ENCODE results near the gene MCRS1.

MCRS1 gene

GRCh38 chr12:49549735-49550692 lies 17.9 kb downstream of the MCRS1 start:
- Histone ChIP-seq H4K20me1 (peaks cover 0 to 6% (median 0%) of the 10 kb centered on the region in 11 experiments; a peak in 2 of 22 replicates), H3K4me2 (peak overlapping the region in 3 of 11 experiments; percentile 65 to 80 (median 75); a peak in 5 of 22 replicates), H3K27ac (no peak overlapping the region), H3K27me3 (peaks cover 27 to 47% (median 37%) of the 10 kb centered on the region in 11 experiments), H3K4me3 (no peak overlapping the region), H3K36me3 (no peaks in the 10 kb centered on the region), H3K9me3 (replicated peaks in 1 of 11) (no peaks in the 10 kb centered on the region), H3K4me1 (peaks cover 10 to 46% (median 37%) of the 10 kb centered on the region in 10 experiments; a peak in 19 of 20 replicates), H3K9ac (no peak overlapping the region; a peak in 1 of 22 replicates)
- TF ChIP-seq Cebpa-rat (IDR thresholded peaks at IDR 0.05), result no peak

GRCh38 chr12:49548822-49549648 lies 18.9 kb downstream of the MCRS1 start:
- no peak for TF ChIP-seq Cebpa-rat (IDR thresholded peaks at IDR 0.05)

GRCh38 chr12:49548481-49548821 lies 19.5 kb downstream of the MCRS1 start:
- no peaks in the 10 kb centered on the region for H3K9me3 ChIP-seq (replicated peaks in 1 of 11)
- peak overlapping the region in 4 of 11 experiments; percentile 5 to 41 (median 24); a peak in 2 of 22 replicates for H3K9ac ChIP-seq
- peaks cover 27 to 51% (median 37%) of the 10 kb centered on the region in 11 experiments for H3K27me3 ChIP-seq
- H3K27ac ChIP-seq, result no peak overlapping the region
- peaks cover 10 to 39% (median 29%) of the 10 kb centered on the region in 10 experiments; a peak in 19 of 20 replicates for H3K4me1 ChIP-seq
- peaks cover 0 to 11% (median 0%) of the 10 kb centered on the region in 11 experiments; a peak in 1 of 22 replicates for H4K20me1 ChIP-seq
- peak overlapping the region in 6 of 10 experiments; percentile 5 to 46 (median 35); a peak in 8 of 20 replicates for H3K4me3 ChIP-seq
- no peak for TF ChIP-seq Cebpa-rat (IDR thresholded peaks at IDR 0.05)
- no peaks in the 10 kb centered on the region for H3K36me3 ChIP-seq
- H3K4me2 ChIP-seq, result peak overlapping the region; percentile 42 to 82 (median 75)

More at GRCh38 chr12:49548822-49549648, 18.9 kb downstream of the MCRS1 start:
- no peak overlapping the region for H3K27ac ChIP-seq
- peaks cover 0 to 11% (median 0%) of the 10 kb centered on the region in 11 experiments; a peak in 1 of 22 replicates for H4K20me1 ChIP-seq
- peak overlapping the region; percentile 42 to 82 (median 75) for H3K4me2 ChIP-seq
- peak overlapping the region in 4 of 11 experiments; percentile 5 to 41 (median 24); a peak in 2 of 22 replicates for H3K9ac ChIP-seq
- peaks cover 10 to 41% (median 31%) of the 10 kb centered on the region in 10 experiments; a peak in 19 of 20 replicates for H3K4me1 ChIP-seq
- H3K4me3 ChIP-seq, result peak overlapping the region in 6 of 10 experiments; percentile 5 to 46 (median 35); a peak in 9 of 20 replicates
- H3K9me3 ChIP-seq (replicated peaks in 1 of 11), result no peaks in the 10 kb centered on the region
- peaks cover 27 to 51% (median 37%) of the 10 kb centered on the region in 11 experiments for H3K27me3 ChIP-seq
- H3K36me3 ChIP-seq, result no peaks in the 10 kb centered on the region

DNA sequence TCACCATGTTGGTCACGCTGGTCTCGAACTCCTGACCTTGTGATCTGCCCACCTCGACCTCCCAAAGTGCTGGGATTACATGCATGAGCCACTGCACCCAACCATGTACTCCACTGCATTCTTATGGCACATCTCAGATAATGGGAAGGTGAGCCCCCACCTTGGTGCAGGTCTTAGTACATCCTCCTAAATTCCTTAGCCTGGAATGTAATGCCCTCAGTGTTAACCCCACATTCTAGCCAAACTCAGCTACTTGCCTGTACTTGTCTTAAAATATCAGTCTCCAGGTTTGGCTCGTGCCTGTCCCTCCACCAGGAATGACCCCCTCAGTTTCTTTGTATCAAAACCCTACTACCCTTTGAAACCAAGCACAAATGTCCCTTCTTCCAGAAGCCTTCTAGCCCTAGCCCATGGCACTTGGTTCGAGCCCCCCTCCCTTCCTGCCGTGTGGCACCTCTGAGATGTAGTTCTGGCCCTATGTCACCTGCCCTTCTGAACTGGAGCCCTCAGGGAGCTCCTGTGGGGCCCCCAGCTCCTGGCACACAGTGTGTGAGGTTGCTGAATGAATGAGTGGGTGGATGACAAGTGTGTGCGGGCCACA lies 20.8 kb downstream of the MCRS1 start:
- Histone ChIP-seq H3K27me3 (peaks cover 27 to 57% (median 38%) of the 10 kb centered on the region in 11 experiments), H3K4me3 (no peak overlapping the region), H3K27ac (no peak overlapping the region), H4K20me1 (peaks cover 0 to 11% (median 0%) of the 10 kb centered on the region in 11 experiments; a peak in 2 of 22 replicates), H3K36me3 (no peaks in the 10 kb centered on the region), H3K4me2 (no peak overlapping the region), H3K9ac (no peak overlapping the region), H3K9me3 (replicated peaks in 1 of 11) (no peaks in the 10 kb centered on the region), H3K4me1 (peaks cover 10 to 35% (median 25%) of the 10 kb centered on the region in 10 experiments; a peak in 19 of 20 replicates)
- no peak for TF ChIP-seq Cebpa-rat (IDR thresholded peaks at IDR 0.05)

GRCh38 chr12:49546481-49546880 lies 21.5 kb downstream of the MCRS1 start:
- H3K27ac ChIP-seq, result no peak overlapping the region
- peaks cover 28 to 64% (median 45%) of the 10 kb centered on the region in 11 experiments for H3K27me3 ChIP-seq
- TF ChIP-seq Cebpa-rat (IDR thresholded peaks at IDR 0.05), result no peak

DNA sequence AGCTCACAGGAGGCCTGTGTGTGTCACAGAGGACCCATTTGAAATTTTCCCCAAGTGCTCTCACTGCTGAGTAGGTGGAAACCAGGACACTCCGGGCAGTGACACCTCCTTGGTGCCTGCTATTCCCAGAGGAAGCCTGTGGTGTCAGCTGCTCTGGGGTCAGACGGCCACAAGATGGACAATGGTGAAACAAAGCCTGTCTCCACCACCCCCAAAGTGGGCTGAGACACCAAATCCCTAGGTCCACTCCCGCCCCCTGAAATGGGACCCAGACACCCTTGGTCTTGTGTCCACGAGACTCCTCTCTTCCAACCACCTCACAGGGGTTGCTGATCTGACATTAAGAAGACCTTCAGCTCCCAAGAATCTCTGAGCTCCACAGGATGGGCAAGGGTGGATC lies 22.1 kb downstream of the MCRS1 start:
- H3K27me3 ChIP-seq, result peaks cover 32 to 70% (median 52%) of the 10 kb centered on the region in 11 experiments
- H3K4me3 ChIP-seq, result no peak overlapping the region
- no peaks in the 10 kb centered on the region for H3K9me3 ChIP-seq (replicated peaks in 1 of 11)

More at GRCh38 chr12:49546481-49546880, 21.5 kb downstream of the MCRS1 start:
- H3K9me3 ChIP-seq (replicated peaks in 1 of 11), result no peaks in the 10 kb centered on the region
- peaks cover 0 to 11% (median 0%) of the 10 kb centered on the region in 11 experiments; a peak in 2 of 22 replicates for H4K20me1 ChIP-seq
- H3K9ac ChIP-seq, result no peak overlapping the region
- H3K4me1 ChIP-seq, result peaks cover 10 to 28% (median 18%) of the 10 kb centered on the region in 10 experiments; a peak in 19 of 20 replicates
- H3K4me3 ChIP-seq, result no peak overlapping the region
- H3K36me3 ChIP-seq, result no peaks in the 10 kb centered on the region
- H3K4me2 ChIP-seq, result no peak overlapping the region

DNA sequence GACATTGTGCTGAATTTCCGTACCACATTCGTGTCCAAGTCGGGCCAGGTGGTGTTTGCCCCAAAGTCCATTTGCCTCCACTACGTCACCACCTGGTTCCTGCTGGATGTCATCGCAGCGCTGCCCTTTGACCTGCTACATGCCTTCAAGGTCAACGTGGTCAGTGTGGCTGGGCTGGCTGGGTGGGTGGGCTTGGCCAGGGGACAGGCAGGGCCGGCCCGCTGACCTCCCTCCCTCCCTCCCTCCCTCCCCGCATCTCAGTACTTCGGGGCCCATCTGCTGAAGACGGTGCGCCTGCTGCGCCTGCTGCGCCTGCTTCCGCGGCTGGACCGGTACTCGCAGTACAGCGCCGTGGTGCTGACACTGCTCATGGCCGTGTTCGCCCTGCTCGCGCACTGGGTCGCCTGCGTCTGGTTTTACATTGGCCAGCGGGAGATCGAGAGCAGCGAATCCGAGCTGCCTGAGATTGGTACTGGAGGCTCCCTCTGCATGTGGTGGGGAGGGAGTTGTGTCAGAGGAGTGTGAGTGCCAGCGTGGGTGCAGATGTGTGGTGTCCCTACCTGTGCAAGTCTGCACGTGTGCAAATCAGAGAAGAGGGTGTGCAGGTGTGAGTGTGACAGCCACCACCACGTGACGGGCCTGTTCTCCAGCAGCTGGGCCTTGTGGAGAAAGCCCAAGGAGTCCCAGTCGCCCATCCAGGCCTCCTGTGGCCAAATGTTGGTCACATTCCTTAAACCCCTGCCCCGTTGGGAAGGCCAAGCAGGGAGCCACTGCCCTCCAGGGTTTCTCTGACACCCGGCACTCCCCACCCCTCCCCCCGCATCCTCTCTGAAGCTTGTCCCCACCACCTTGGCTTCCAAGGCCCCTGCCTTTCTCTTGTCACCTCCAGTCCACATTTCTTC lies 23.8 kb downstream of the MCRS1 start:
- H3K9ac ChIP-seq, result no peak overlapping the region
- no peak overlapping the region for H3K4me2 ChIP-seq
- H3K4me1 ChIP-seq, result peaks cover 15 to 31% (median 24%) of the 10 kb centered on the region in 10 experiments; a peak in 19 of 20 replicates
- no peak overlapping the region for H3K27ac ChIP-seq
- H3K4me3 ChIP-seq, result no peak overlapping the region
- peaks cover 0 to 30% (median 14%) of the 10 kb centered on the region in 11 experiments; a peak in 17 of 22 replicates for H4K20me1 ChIP-seq
- H3K27me3 ChIP-seq, result peaks cover 42 to 72% (median 54%) of the 10 kb centered on the region in 11 experiments
- no peaks in the 10 kb centered on the region for H3K9me3 ChIP-seq (replicated peaks in 1 of 11)
- no peaks in the 10 kb centered on the region for H3K36me3 ChIP-seq
- no peak for TF ChIP-seq Cebpa-rat (IDR thresholded peaks at IDR 0.05)

More for the DNA sequence above, 22.1 kb downstream of the MCRS1 start:
- Histone ChIP-seq H4K20me1 (peaks cover 0 to 13% (median 0%) of the 10 kb centered on the region in 11 experiments; a peak in 5 of 22 replicates), H3K36me3 (no peaks in the 10 kb centered on the region), H3K27ac (no peak overlapping the region), H3K4me1 (peaks cover 10 to 26% (median 17%) of the 10 kb centered on the region in 10 experiments; a peak in 19 of 20 replicates), H3K9ac (no peak overlapping the region), H3K4me2 (no peak overlapping the region)
- no peak for TF ChIP-seq Cebpa-rat (IDR thresholded peaks at IDR 0.05)
